Mesothelial cell of epicardium (in vitro differentiated cells): ENCODE data around the gene FIGN. TPM values are rescaled to one million over a fixed set of nuclear protein-coding genes. Genes with fewer than 3 reads are reported as not detected.

ENCODE experiments used
- DNase-seq, 2 experiments: peaks; one replicate each; pipeline ENCODE4 v3.0.0; 2021; ENCODE audit warnings: low spot score in 2 of 2; ENCODE audit not compliant: unreplicated experiment in 2 of 2
- H3K27ac Mint-ChIP-seq: 2 replicates; pipeline ENCODE4 v1.8.0; 2021; ENCODE audit warnings: mixed read lengths
- H3K27me3 Mint-ChIP-seq: 2 replicates; pipeline ENCODE4 v1.8.0; 2021; ENCODE audit warnings: low read depth, mixed read lengths
- H3K36me3 Mint-ChIP-seq: 2 replicates; pipeline ENCODE4 v1.8.0; 2021; ENCODE audit warnings: mixed read lengths
- H3K4me1 Mint-ChIP-seq: 2 replicates; pipeline ENCODE4 v1.8.0; 2021; ENCODE audit warnings: mixed read lengths
- H3K4me3 Mint-ChIP-seq: 2 replicates; pipeline ENCODE4 v1.8.0; 2021; ENCODE audit warnings: mild to moderate bottlenecking, moderate library complexity, mixed read lengths
- H3K9me3 Mint-ChIP-seq: 2 replicates; pipeline ENCODE4 v1.8.0; 2021; ENCODE audit warnings: mixed read lengths
- CTCF ChIP-seq: fragments of 200-600 bp; sonication (generic); IDR thresholded peaks from one replicate; pipeline ENCODE4 v1.5.0; 2021; ENCODE audit warnings: antibody characterized with exemption; ENCODE audit not compliant: unreplicated experiment
- total RNA-seq: library from RNA; stranded (reverse); gene quantifications from 3 replicates; pipeline ENCODE4 v1.2.1, GENCODE V29; 2021

The FIGN gene
- total RNA-seq, result 11.5 to 12.6 TPM (median 11.9 TPM) in 3 replicates

DNA sequence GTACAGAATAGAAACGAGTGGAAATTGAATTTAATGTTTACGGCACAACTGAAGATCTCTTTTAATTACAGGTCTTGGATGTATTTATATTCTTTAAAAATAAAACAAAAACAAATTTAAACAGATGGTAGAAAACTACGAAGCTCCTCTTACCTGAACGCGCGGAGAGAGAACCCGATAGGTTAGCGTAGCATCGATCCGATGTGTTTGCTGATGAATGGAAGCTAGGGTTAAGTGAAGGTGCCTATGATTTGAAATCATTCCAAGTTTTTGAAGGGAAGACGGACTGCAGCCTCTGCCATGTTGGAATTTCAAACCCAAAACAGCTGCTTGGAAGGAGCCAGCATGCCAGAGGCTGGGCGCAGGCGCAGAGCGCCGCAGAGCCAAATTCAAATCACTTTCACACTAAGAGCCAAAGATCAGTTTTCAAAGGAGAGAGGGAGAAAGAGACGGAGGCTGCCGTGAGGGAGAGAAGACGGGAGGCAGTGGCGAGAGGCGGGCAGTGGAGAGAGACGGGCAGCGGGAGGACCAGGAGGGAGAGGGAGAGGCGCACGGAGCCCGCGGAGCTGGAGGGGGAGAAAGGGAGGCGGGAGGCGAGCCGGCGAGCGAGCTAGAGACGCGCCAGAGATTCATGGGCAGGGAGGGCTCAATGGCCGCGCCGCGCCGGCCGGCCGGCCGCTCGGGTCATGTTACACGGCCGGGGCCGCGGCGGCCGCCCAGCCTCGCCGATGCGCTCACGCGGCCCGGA, at the start of gene FIGN:
FIGN (minus strand) TSS at position 324 of the 748 bp plus-strand sequence. CDS start 1,081 bp downstream, outside the sequence.
- Mint-ChIP-seq H3K27me3 (peaks cover 1% of the 10 kb centered on the region), H3K9me3 (no peaks in the 10 kb centered on the region), H3K4me1 (peaks cover 33% of the 10 kb centered on the region), H3K27ac (peak within 1 kb of the TSS; percentile 92), H3K4me3 (peak within 1 kb of the TSS; percentile 86), H3K36me3 (no peaks in the 10 kb centered on the region)
- DNase-seq, result peak; percentile 55 to 81
- no peak for TF ChIP-seq CTCF

GRCh38 chr2:163785162-163785561, 49.4 kb upstream of the FIGN start:
- Mint-ChIP-seq H3K4me1 (peaks cover 2% of the 10 kb centered on the region), H3K4me3 (no peak overlapping the region), H3K9me3 (peaks cover 4% of the 10 kb centered on the region), H3K27me3 (no peaks in the 10 kb centered on the region), H3K36me3 (no peaks in the 10 kb centered on the region), H3K27ac (no peak overlapping the region)
- DNase-seq, result no peak
- TF ChIP-seq CTCF, result no peak

GRCh38 chr2:163779970-163780597, 44.3 kb upstream of the FIGN start:
- DNase-seq, result no peak
- Mint-ChIP-seq H3K4me1 (peaks cover 15% of the 10 kb centered on the region), H3K9me3 (peaks cover 12% of the 10 kb centered on the region), H3K4me3 (no peak overlapping the region), H3K36me3 (no peaks in the 10 kb centered on the region), H3K27ac (no peak overlapping the region), H3K27me3 (no peaks in the 10 kb centered on the region)
- no peak for TF ChIP-seq CTCF

DNA sequence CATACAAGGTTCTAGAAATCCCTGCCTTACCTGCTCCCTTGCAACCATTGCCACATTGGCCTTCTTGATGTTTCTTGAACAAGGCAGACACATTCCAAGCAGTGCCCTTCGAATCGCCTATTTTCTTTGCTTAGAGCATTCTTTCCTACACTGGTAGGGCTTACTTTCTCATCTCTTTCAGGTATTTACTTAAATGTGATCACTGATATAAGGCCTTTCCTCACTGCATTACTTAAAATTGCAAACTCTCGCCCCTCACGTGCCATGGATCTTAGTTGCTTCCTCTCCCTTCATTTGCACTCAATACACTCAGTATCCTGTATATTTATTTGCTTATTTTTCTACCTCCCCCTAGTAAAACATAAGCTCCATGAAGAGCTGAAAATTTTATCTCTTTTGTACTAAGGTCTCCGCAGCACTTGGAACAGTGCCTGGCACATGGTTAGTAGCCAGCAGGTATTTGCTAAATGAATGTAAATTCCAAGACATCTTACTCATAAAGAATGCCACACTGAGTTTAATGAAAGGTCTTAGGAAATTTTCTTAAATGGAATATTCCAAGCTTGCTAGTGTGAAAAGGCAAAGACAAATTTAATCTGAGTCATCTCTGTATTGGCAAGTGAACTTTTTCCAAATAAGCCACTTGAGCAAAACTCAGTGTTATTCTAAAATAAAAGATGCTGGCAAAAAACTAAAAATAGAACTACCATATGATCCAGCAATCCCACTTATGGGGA, 42.4 kb upstream of the FIGN start:
- no peak for TF ChIP-seq CTCF
- Mint-ChIP-seq H3K27me3 (no peaks in the 10 kb centered on the region), H3K9me3 (peaks cover 12% of the 10 kb centered on the region), H3K27ac (peak overlapping the region; percentile 17), H3K36me3 (no peaks in the 10 kb centered on the region), H3K4me1 (peaks cover 20% of the 10 kb centered on the region), H3K4me3 (no peak overlapping the region)
- no peak for DNase-seq

DNA sequence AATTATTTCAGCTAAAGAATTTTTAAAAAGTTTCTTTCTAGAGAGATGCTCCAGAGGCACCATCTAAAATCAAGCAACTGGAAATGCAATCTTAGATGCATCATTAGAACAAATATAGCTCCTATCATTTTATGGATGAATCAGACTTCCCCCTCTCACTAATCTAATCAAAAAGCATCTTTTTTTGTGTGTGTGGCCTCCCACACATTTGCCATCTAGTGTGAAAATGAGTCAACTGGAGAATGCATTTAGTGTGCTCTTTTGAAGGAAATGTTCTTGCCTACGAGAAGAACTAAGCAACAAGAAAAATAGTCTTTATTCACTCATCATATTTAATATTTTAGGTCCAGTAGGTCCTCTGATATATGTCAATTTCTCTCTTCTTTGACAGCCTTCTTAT, 39.5 kb upstream of the FIGN start:
- no peak for DNase-seq
- TF ChIP-seq CTCF, result no peak
- Mint-ChIP-seq H3K36me3 (no peaks in the 10 kb centered on the region), H3K9me3 (peaks cover 20% of the 10 kb centered on the region), H3K4me3 (no peak overlapping the region), H3K27me3 (no peaks in the 10 kb centered on the region), H3K4me1 (peaks cover 25% of the 10 kb centered on the region), H3K27ac (no peak overlapping the region)
